Mucosa of stomach (tissue), 1 donor: Measurements from ENCODE around the gene WDR5.

ENCODE experiments used
- H3K27me3 ChIP-seq: one replicate; pipeline ENCODE4 v1.7.0; 2013; ENCODE audit warnings: mild to moderate bottlenecking, low read length; ENCODE audit not compliant: control insufficient read depth, insufficient read depth
- H3K36me3 ChIP-seq: one replicate; pipeline ENCODE4 v1.7.0; 2013; ENCODE audit warnings: low read length; ENCODE audit not compliant: control insufficient read depth, insufficient read depth
- H3K4me1 ChIP-seq: one replicate; pipeline ENCODE4 v1.7.0; 2013; ENCODE audit warnings: mild to moderate bottlenecking, low read length; ENCODE audit not compliant: control insufficient read depth, insufficient read depth
- H3K4me3 ChIP-seq: one replicate; pipeline ENCODE4 v1.7.0; 2013; ENCODE audit warnings: low read length
- H3K9ac ChIP-seq: one replicate; pipeline ENCODE4 v1.7.0; 2013; ENCODE audit warnings: mild to moderate bottlenecking, low read length, moderate library complexity
- H3K9me3 ChIP-seq: one replicate; pipeline ENCODE4 v1.7.0; 2013; ENCODE audit warnings: mild to moderate bottlenecking, low read length, moderate library complexity; ENCODE audit not compliant: control insufficient read depth
- donor health status: Pancreatic carcinoma.

The WDR5 gene

GRCh38 chr9:134189470-134190231 is 53.8 kb downstream of the WDR5 start:
- Histone ChIP-seq H3K9ac (no peak overlapping the region), H3K27me3 (peaks cover 20% of the 10 kb centered on the region), H3K36me3 (no peaks in the 10 kb centered on the region), H3K9me3 (no peaks in the 10 kb centered on the region), H3K4me1 (peaks cover 4% of the 10 kb centered on the region), H3K4me3 (no peak overlapping the region)

DNA sequence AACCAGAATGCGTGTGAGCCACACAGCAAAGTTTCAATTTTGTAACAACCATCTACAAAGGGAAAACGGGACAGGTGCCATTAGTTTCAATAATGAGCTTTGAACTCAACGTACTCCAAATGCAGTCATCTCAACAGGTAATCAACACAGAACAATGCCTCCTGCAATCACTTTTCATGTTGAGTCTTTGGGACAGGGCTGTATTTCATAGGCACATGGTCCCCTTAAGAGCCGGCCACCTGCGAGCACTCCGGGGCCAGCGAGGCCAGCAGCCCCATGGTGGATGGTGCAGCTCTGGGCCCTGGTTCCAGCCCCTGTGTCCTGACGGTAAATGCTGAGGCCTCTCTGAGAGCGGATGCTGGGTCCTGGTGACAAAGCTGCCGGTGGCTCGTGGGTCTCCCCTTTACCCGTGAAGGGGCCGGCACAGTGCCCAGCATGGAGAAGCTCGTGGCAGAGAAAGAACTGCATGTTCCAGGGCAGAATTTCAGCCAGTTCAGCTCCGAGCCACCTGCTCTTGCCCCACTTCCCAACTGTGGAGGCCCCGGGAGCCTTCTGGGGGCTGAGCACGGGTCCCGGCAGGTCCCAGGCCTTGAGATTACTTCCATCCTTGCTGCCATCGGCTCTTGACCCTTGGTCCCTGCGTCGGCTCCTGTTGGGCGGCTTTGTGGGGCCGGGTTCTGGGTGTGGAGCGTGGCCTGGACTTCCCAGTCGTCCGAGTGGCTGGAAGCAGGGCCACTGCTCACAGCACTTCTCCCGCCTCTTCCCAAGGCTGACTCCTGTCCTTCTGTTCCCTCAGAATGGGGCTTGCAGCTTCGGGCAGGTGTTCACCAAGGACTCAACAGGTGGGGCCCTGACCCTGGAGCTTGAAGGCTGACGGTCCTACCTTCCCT is 54.6 kb downstream of the WDR5 start:
- no peaks in the 10 kb centered on the region for H3K9me3 ChIP-seq
- H3K36me3 ChIP-seq, result no peaks in the 10 kb centered on the region
- H3K4me1 ChIP-seq, result peaks cover 4% of the 10 kb centered on the region
- H3K4me3 ChIP-seq, result no peak overlapping the region
- no peak overlapping the region for H3K9ac ChIP-seq
- peaks cover 20% of the 10 kb centered on the region for H3K27me3 ChIP-seq

DNA sequence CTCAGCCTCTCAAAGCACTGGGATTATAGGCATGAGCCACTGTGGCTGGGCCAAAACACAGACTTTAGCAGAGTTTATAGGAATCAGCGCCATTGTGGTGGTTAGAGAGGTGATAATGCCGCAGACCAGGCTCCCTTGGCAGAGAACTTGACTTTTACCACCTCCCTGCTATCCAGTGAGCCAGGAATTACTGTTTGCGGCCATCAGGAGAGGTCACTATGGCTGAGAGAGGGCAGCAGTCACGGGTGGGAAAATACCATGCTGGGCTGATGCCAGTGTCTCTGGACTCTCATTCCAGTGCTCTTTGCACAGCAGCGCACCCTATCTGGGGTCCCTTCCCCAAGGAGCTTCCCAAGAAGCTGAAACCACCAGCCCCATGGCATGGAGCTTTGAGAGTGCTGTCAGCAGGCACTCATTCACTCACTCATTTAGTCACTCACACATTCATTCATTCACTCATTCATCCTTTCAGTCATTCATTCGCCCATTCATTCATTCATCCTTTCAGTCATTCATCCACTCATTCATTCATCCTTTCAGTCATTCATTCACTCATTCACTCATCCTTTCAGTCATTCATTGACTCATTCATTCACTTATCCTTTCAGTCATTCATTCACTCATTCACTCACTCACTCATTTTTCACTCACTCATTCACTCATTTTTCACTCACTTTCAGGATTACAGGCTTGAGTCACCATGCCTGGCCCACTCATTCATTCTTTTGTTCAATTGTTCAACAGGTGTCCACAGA is 55.8 kb downstream of the WDR5 start:
- no peaks in the 10 kb centered on the region for H3K36me3 ChIP-seq
- H3K4me3 ChIP-seq, result no peak overlapping the region
- peaks cover 4% of the 10 kb centered on the region for H3K4me1 ChIP-seq
- no peaks in the 10 kb centered on the region for H3K9me3 ChIP-seq
- peaks cover 20% of the 10 kb centered on the region for H3K27me3 ChIP-seq
- no peak overlapping the region for H3K9ac ChIP-seq

DNA sequence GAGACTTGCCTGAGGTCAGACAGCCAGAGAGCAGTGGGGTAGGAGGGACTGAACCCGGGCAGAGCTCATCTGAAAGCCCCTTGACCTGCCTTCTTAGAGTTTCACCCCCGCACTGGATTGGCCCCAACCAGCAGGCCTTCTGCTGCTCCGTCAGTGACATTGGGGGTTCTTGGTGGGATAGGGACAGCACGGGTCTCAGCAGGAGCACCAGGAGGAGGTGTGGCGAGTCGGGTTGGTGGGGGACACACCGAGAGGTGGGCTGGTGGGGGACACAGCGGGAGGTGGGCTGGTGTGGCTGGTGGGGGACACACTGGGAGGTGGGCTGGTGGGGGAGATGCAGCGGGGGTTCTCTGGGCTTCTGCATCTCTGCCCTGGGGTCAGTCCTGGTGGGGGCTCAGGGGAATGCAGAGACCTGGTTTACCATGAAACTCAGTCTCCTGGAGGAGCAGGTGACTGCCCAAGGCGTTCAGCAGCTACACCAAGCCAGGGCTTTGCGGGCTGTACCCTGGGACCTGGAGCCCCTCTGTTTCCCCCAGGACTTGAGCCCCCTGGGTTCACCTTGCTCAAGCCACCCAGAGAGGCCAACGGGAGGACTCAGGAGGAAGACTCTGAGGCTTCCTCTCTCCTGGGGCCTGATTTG is 56.5 kb downstream of the WDR5 start:
- Histone ChIP-seq H3K4me3 (no peak overlapping the region), H3K9me3 (no peaks in the 10 kb centered on the region), H3K27me3 (peaks cover 20% of the 10 kb centered on the region), H3K9ac (no peak overlapping the region), H3K4me1 (peaks cover 4% of the 10 kb centered on the region), H3K36me3 (no peaks in the 10 kb centered on the region)

- Histone ChIP-seq H3K27me3 (peaks cover 14% of the 10 kb centered on the region), H3K4me1 (peaks cover 4% of the 10 kb centered on the region), H3K4me3 (no peak overlapping the region), H3K9me3 (no peaks in the 10 kb centered on the region), H3K36me3 (no peaks in the 10 kb centered on the region), H3K9ac (no peak overlapping the region)
Measured at GRCh38 chr9:134192951-134193731, 57.3 kb downstream of the WDR5 start.

GRCh38 chr9:134193912-134194535 is 58.1 kb downstream of the WDR5 start:
- H3K4me3 ChIP-seq, result no peak overlapping the region
- H3K4me1 ChIP-seq, result no peaks in the 10 kb centered on the region
- H3K27me3 ChIP-seq, result peaks cover 5% of the 10 kb centered on the region
- H3K36me3 ChIP-seq, result no peaks in the 10 kb centered on the region
- no peaks in the 10 kb centered on the region for H3K9me3 ChIP-seq
- H3K9ac ChIP-seq, result no peak overlapping the region

DNA sequence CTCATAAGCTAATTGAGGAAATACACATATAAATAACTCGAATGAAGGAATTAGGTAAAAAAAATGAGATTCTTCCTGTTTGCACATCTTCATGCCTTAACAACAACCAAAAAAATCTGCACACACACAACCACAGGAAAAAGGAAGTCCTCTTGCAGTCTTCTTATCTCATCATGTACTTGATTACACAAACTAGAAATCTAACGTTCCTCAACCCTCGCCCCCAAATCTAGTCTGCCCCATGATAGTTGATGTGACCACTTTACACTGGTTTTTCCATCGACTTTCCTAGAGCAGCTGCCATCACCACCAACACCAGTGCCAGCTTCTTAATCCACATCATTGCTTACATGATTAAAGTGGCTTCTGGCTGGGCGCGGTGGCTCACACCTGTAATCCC is 59.7 kb downstream of the WDR5 start:
- Histone ChIP-seq H3K27me3 (no peaks in the 10 kb centered on the region), H3K36me3 (no peaks in the 10 kb centered on the region), H3K9ac (no peak overlapping the region), H3K4me1 (no peaks in the 10 kb centered on the region), H3K4me3 (no peak overlapping the region), H3K9me3 (no peaks in the 10 kb centered on the region)

GRCh38 chr9:134196911-134197310 is 61.0 kb downstream of the WDR5 start:
- Histone ChIP-seq H3K9ac (no peak overlapping the region), H3K9me3 (no peaks in the 10 kb centered on the region), H3K4me1 (no peaks in the 10 kb centered on the region), H3K36me3 (no peaks in the 10 kb centered on the region), H3K4me3 (no peak overlapping the region), H3K27me3 (no peaks in the 10 kb centered on the region)

- H3K4me1 ChIP-seq, result no peaks in the 10 kb centered on the region
- no peak overlapping the region for H3K4me3 ChIP-seq
- H3K9ac ChIP-seq, result no peak overlapping the region
- H3K9me3 ChIP-seq, result no peaks in the 10 kb centered on the region
- H3K36me3 ChIP-seq, result no peaks in the 10 kb centered on the region
- H3K27me3 ChIP-seq, result no peaks in the 10 kb centered on the region
Measured at GRCh38 chr9:134198791-134199190, 62.9 kb downstream of the WDR5 start.

GRCh38 chr9:134200730-134201129 is 64.8 kb downstream of the WDR5 start:
- Histone ChIP-seq H3K4me3 (no peak overlapping the region), H3K36me3 (no peaks in the 10 kb centered on the region), H3K27me3 (no peaks in the 10 kb centered on the region), H3K4me1 (no peaks in the 10 kb centered on the region), H3K9me3 (no peaks in the 10 kb centered on the region), H3K9ac (no peak overlapping the region)

DNA sequence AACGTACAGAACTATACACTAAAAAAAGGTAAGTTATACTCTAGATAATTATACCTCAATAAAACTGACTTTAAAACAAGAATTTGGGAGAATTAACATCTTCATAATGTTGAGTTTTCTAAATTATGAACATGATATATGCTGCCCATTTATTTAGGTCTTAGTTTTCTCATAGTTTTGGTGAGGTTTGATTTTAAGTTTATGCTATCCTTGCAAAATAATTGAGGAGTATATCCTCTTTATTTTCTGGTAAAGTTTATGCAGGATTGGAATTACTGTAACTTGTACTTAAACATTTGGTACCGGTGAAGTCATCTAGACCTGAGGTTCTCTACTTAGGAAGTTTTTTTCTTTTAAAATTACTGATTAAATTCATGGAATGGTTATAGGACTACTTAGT is 67.3 kb downstream of the WDR5 start:
- H3K9ac ChIP-seq, result no peak overlapping the region
- no peaks in the 10 kb centered on the region for H3K27me3 ChIP-seq
- no peak overlapping the region for H3K4me3 ChIP-seq
- H3K9me3 ChIP-seq, result no peaks in the 10 kb centered on the region
- H3K36me3 ChIP-seq, result no peaks in the 10 kb centered on the region
- H3K4me1 ChIP-seq, result no peaks in the 10 kb centered on the region
